GM08714 (cell line): ENCODE measurements around the gene COLEC12.

ENCODE experiments used
- H3K4me3 ChIP-seq: fragments of 200-500 bp; sonication (Bioruptor generic); 2 replicates; pipeline ENCODE4 v1.5.1; 2014; ENCODE audit warnings: mild to moderate bottlenecking, low read length, inconsistent platforms
- ZNF274 ChIP-seq: IDR thresholded peaks from 2 replicates; pipeline ENCODE4 v1.6.1; 2012; ENCODE audit warnings: mild to moderate bottlenecking, low read depth, low read length

The COLEC12 gene

DNA sequence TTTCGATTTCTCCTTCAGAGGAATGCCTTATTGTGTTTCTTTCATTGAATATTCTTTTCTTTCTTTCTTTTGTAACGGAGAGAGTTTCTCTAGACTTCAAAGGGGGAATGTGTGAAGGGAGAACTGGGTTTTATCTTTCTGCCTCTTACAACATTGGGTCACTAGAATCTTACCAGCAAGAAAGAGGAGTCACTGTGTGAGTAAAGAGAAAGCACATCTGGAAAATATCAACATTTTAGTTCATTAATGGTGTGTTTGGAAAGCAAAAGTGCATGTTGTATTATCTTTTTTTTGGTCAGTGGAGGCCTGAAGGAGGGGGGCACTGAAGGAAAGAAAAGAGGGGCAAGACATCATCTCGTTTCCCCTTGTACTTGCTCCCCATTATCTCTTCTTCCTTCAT, 146.0 kb downstream of the COLEC12 start:
- no peak overlapping the region for H3K4me3 ChIP-seq
- no peak for TF ChIP-seq ZNF274

DNA sequence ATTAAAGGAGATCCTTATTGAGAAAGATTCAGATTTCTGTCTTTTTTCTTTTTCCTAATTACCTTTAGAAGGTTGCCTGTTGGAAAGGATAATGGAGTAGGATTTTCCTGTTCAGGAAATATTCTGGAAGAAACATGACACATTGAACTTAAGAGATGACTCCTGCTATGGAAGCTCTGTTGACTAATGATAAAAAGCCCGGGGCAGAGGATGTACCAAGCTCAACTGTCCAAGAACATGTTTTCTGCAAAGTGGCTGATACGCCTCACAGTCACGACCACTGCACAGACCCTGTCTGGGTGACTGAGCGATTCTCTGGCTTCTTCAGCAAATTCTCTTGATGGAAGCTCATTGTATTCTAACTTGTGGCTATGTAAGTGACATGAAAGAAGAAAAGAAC, 146.5 kb downstream of the COLEC12 start:
- TF ChIP-seq ZNF274, result no peak

DNA sequence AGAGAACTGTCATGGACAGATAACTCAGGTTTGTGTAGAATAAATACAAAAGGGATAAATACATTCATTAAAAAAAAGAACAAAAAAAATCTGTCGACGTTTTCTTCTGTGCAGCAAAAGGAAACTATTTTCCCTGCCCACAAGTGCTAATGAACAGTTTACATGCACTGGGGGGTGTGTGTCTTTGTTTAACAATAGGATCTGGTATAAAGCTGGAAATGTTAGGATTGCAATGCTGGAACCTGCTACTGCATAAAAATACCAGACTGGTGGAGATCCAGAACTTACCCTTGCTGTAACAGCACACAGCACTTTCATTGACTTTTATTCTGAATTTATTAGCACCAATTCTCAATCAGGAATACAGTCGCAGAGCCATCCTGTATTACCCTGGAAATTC, 148.1 kb downstream of the COLEC12 start:
- no peak for TF ChIP-seq ZNF274
- no peak overlapping the region for H3K4me3 ChIP-seq

More for the DNA sequence above, 146.5 kb downstream of the COLEC12 start:
- no peak overlapping the region for H3K4me3 ChIP-seq

DNA sequence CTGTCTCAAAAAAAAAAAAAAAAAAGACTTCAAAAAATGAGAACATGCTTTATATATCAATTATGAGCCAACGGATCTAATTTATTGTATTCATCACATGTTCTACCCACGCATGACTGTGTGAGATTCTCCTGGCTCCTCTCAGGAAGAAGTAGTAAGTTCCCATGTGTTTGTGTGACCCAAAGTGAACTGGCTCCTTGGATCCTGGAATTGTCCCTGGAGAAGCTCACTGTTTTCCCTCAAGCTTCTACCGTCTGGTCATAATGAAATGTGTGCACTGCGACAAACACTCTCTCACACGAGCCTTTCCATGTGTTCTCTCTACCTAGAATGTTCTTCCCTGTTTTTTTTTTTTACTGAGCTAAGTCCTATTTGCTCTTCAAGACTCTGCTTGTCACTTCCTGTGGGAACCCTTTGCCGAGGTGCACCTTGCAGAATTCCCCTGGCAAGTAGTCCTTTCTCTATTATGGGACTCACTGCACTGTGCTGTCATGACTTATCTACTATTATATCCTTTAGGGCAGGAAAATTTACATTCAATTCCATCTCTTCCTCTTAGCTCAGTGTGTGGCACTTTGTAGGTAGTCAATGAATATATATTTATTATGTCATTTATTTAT, 149.4 kb downstream of the COLEC12 start:
- TF ChIP-seq ZNF274, result no peak
- no peak overlapping the region for H3K4me3 ChIP-seq

DNA sequence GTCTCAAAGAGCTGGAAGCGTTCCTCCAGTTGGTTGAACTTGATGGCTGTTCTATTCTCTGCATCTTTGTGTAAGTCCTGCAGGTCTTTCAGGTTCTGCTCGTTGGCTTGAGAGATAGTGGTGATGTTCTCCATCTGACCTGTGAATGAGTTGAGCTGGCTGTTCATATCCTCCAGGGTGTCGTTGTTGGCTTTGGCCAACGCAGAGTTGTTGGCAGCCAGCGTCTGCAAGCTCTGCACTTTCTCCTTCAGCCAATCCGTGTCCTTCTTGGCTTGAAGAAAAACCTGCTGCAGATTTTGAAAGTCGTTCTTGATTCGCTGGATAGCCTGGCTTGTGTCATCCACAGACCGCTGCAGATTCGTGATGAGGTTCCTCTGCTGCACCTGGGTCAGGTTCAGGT, 153.9 kb downstream of the COLEC12 start:
- TF ChIP-seq ZNF274, result no peak
- H3K4me3 ChIP-seq, result no peak overlapping the region

DNA sequence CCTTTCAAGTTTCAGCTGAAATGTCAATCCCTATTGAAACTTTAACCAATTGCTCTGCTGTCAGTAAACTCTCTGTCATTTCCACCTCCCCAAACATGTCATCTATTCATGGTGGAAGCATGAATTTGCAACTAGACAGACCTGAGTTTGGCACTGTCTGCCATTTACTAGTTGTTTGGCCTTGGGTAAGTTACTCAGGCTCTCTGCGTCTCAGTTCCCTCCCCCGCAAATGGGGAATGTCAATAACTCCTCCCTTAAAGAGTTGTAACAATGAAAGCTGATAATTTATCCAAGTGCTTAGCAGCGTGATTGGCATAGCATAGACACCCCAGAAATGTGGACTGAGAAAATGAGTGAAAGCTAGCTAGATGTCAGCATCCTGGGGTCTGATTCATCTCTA, 159.4 kb downstream of the COLEC12 start:
- TF ChIP-seq ZNF274, result no peak
- H3K4me3 ChIP-seq, result no peak overlapping the region

DNA sequence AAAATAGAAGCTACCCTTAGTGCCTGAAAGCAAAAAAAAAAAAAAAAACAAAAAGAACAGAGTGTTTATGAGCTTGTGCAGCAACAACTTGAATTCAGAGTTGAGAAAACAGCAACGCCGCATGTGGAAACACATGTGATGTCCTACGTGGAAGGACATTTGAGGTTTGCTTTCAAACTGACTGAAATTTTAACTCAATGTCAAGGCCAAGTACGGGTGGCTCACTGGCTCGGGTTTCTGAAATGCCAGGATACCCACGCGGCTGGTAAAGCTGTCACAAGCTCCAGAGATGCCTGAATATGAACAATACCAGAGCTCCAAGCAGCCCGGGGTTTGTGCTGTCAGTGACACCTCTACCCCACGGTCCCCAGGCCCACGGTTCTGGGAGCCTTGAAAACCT, 160.5 kb downstream of the COLEC12 start:
- no peak for TF ChIP-seq ZNF274
- H3K4me3 ChIP-seq, result no peak overlapping the region

DNA sequence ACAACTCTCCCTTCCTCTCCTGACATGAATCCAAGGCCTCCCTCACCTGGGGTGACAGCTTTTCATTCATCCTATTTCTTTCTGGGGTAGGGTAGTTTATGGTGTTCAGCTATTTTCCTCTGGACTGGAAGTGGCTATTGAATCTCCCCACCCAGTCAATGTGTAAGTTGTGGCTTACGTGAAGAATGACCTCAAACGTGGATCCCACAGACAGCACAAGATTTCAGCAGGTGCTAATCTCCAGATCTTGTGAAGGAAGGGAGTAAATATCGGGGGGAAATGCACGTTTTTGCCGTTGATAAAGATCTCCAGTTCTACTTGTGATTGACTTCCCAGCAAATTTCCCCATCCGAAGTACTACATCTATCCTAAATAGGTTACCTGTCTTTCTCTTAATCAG, 161.3 kb downstream of the COLEC12 start:
- no peak overlapping the region for H3K4me3 ChIP-seq
- TF ChIP-seq ZNF274, result no peak

DNA sequence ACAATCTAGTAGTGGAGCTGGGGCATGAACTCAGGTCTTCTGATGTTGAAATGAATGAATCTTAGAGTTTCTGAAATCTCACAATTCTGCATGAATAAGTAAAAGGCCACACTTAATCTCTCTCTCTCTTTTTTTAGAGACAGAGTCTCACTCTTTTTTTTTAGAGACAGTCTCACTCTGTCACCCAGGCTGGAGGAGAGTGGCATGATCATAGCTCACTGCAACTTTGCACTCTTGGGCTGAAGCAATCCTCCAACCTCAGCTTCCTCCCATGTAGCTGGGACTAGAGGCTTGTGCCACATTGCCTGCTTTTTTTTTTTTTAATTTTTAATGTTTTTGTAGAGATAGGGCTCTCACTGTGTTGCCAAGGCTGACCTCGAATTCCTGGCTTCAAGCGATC, 163.8 kb downstream of the COLEC12 start:
- TF ChIP-seq ZNF274, result no peak
- H3K4me3 ChIP-seq, result no peak overlapping the region

DNA sequence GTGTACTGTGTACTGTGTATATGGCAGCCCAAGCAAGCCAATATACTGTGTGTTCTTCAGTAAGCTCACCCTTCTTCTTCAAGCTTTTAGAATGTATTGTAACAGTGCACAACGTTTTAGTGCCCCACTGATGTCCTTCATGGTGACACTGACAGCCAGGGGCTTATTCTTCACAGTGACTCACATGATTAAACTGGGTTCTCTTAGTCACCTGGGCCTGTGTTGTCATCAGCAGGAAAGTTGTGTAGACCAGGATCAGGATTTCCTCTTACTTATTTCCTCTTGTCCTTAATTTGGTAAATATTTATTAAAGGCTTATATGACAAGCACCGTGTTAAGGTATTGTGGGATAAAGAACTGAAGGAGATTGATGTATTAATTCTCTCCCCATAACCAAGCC, 164.8 kb downstream of the COLEC12 start:
- H3K4me3 ChIP-seq, result no peak overlapping the region
- no peak for TF ChIP-seq ZNF274

DNA sequence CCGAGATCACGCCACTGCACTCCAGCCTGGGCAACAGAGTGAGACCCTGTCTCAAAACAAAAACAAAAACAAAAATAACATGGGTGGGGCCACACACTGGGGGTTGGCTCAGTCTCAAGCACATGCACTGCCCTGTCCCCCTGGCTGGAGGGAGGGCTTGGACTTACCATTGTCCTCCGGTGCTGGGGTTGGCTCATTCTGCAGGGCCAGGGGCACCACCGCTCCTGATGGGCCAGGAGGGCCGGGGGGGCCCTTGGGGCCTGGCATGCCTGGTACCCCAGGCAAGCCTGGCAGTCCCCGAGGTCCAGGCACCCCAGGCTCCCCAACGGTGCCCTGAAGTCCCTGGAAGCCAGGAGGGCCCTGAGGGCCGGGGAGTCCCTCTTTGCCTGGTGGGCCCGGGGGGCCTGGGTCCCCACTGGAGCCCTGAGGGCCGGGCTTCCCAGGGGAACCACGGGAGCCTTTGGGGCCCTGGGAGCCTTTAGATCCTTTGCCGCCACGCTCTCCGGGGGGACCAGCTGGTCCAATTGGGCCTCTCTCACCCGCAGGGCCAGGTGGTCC, 165.8 kb downstream of the COLEC12 start:
- H3K4me3 ChIP-seq, result no peak overlapping the region
- no peak for TF ChIP-seq ZNF274

DNA sequence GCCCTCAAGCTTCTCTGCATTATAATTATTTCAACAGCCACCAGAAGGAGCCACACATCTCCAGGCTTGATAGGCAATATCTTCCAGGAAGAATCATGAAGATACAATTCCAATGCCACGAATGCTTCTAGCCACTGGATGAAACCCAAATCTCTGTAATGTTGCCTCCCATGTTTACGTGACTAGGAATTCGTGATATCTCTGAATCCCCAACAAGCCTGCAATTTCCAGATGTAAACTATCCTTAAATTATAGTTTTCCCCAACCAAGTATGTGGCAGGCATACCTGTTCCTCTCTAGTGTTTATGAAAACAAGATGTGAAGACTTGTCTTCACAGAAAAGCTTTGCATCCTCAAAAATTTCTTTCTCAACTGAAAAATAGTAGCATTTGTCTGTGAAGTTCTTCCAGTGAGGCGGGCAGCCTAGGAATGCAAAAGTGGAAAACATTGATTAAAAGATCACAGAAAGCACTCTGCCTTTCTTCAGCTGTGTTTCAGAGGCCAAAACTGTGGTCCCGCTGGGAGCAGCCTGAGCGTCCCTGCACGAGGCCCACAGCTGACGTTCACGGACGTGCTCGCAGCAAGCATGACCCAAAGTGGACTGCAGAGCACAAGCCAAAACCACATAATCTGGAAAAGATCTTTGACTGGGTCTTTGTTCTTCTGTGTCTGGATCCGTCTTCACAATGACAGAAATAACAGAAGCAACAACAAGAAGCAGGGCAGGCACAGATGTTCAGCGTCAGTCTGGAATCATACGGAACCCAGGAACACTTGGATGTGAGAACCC, 167.6 kb downstream of the COLEC12 start:
- TF ChIP-seq ZNF274, result no peak
- no peak overlapping the region for H3K4me3 ChIP-seq

DNA sequence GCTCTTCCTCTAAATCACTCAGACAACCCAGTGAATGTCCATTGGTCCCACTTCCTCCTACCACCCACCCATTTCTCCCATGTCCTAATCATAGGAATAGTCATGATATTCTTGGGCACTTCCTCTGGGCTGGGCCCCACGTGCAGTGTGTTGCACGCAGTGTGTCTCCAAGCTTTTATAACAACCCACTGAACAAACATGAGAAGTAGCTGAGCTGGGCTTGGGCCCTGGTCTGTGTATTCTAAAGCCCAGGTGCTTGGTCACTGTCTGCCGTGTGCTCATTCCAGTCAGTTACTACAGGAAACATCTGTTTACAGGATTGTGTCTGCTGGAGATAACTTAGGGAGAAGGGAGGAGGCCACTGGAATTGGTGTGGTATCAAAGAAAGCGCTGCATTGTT, 168.5 kb downstream of the COLEC12 start:
- no peak overlapping the region for H3K4me3 ChIP-seq
- TF ChIP-seq ZNF274, result no peak

DNA sequence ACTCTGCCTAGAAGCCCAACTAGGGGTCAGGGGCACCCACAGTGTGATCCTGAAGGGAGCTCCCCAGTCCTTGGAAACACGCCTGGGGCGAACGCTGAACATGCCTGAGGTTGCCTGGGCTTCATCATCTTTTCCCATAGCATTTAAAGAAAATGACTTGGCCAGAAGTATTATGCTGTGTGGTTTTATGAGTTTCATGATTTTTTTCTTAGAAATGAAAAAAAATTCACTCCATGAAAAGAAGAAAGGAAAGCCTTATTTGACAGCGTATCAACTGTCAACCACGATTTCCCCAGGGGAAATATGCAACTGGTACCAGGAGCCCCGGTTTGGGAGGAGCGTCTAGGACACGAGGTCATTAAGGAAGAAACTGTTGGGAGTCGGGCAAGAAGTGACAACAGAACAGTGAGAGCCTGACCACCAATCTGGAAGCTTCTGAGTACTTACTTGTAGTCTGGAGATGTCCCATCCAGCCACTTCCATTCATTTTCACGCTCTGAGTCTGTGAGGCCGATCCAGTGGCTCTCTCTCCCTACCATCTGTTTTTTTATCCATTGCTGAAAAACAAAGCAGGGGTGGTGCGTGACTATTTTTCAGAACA, 169.2 kb downstream of the COLEC12 start:
- no peak overlapping the region for H3K4me3 ChIP-seq
- TF ChIP-seq ZNF274, result no peak

DNA sequence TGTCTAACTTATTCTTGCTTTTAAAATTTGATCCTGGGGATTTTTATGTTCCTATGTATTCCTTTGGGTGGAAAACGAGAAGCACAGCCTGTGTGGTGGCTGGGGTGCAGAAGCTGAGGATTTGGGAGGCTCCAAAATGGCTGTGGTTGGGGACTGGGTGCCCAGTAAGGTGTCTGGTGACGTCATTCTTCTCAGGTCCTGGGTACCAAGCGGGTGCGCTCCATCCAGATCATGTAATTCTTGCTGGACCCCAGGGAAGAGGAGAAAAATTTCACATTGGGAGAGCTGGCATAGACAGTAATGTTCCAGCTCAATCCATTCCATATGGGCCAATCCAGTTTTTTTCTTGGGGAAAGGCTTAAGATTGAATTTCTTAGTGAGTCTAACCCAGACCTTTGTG, 171.6 kb downstream of the COLEC12 start:
- no peak for TF ChIP-seq ZNF274
- no peak overlapping the region for H3K4me3 ChIP-seq
